ENCODE measurements around the gene ABCB11. TPM values are rescaled to one million over a fixed set of nuclear protein-coding genes. Genes with fewer than 3 reads are reported as not detected.

Gene ABCB11
- total RNA-seq, 3 donors from 2014 or later: under 0.01 to 18.4 (median 0.66) TPM

Other genes starting within 250 kb of the ABCB11 start
- 10 to 100 TPM; 35.0 to 73.7 (median 35.9) TPM for gene NOSTRIN, start 228.7 kb downstream of the ABCB11 start, total RNA-seq
- 1 to 10 TPM in 2 of 3 donors, not detected in 1; 1.0 to 1.1 TPM for gene SPC25, start 140.9 kb downstream of the ABCB11 start, total RNA-seq
- gene G6PC2, start 130.0 kb downstream of the ABCB11 start, total RNA-seq: not detected
- 1 to 10 TPM in 2 of 3 donors, under 1 TPM in 1; 0.73 to 7.8 (median 3.3) TPM for gene DHRS9, start 38.2 kb upstream of the ABCB11 start, total RNA-seq

Data from breast epithelium (tissue), 3 donors.